Endothelial cell of umbilical vein (primary cell): ENCODE measurements around the gene CPNE2. TPM values are rescaled to one million over a fixed set of nuclear protein-coding genes. Genes with fewer than 3 reads are reported as not detected.
"Not testable (repeated sequence)": the region's sequence is repeated elsewhere in the genome, so short reads cannot be mapped to it uniquely, and the experiment has no call there.

Source experiments
- BruUV-seq: library from RNA; stranded (reverse); fragments of 400-500 nt; replicated peaks from 2 replicates; lab custom pipeline; 2021; lab: Mats Ljungman, UMichigan
- CTCF ChIA-PET: fragments of 300-600, 350-600 bp; sonication (Branson Sonifier 250); formaldehyde crosslinking; loops from one replicate; lab custom pipeline; 2021; ENCODE audit warnings: antibody characterized with exemption, inconsistent platforms; lab: Charles Lee
- POLR2A ChIA-PET: fragments of 300-600, 350-600 bp; sonication (Branson Sonifier 250); formaldehyde crosslinking; loops from one replicate; lab custom pipeline; 2021; ENCODE audit warnings: antibody characterized with exemption, inconsistent platforms; lab: Charles Lee
- DNase-seq: peaks from one replicate; pipeline ENCODE4 v3.0.0-alpha.2; 2011; ENCODE audit warnings: low read depth, low spot score
- FAIRE-seq: peaks from 2 replicates; lab custom pipeline; 2011; peaks lifted over from hg19 to GRCh38; lab: Jason Lieb, UNC
- H2AFZ ChIP-seq: 2 replicates; pipeline ENCODE4 v1.6.0; 2012; ENCODE audit warnings: low read depth, low read length, control low read depth, inconsistent platforms
- H3K27ac ChIP-seq: 2 replicates; pipeline ENCODE4 v1.5.1; 2011; ENCODE audit warnings: low read depth, mild to moderate bottlenecking, control low read depth, low read length, moderate library complexity; ENCODE audit not compliant: insufficient read depth
- H3K27me3 ChIP-seq, 2 experiments: 2 replicates each; pipeline versions ENCODE4 v1.6.0 to v1.6.1; 2011; ENCODE audit warnings: low read length in 2 of 2, mixed read lengths in 1 of 2; ENCODE audit not compliant: control insufficient read depth in 2 of 2, insufficient read depth in 2 of 2
- H3K36me3 ChIP-seq, 2 experiments: 2 replicates in 1 of 2; 3 replicates in 1 of 2; pipeline ENCODE4 v1.5.1; 2011; ENCODE audit warnings: low read length in 2 of 2, mild to moderate bottlenecking in 1 of 2, moderate library complexity in 1 of 2; ENCODE audit not compliant: control insufficient read depth in 2 of 2, insufficient read depth in 2 of 2; ENCODE audit errors: extremely low read depth in 1 of 2
- H3K4me1 ChIP-seq: 3 replicates; pipeline ENCODE4 v1.5.1; 2011; ENCODE audit warnings: mild to moderate bottlenecking, low read length; ENCODE audit not compliant: control insufficient read depth, insufficient read depth; ENCODE audit errors: extremely low read depth
- H3K4me2 ChIP-seq: 2 replicates; pipeline ENCODE4 v1.6.1; 2011; ENCODE audit warnings: low read length, control low read depth, mixed read lengths; ENCODE audit not compliant: insufficient read depth
- H3K4me3 ChIP-seq, 3 experiments: fragments of 200-600 bp in 1 of 3; sonication (generic), shearing (Covaris generic) in 1 of 3; replicated peaks in 1 of 3; 2 replicates each; pipeline ENCODE4 v1.5.1; 2011 to 2016; ENCODE audit warnings: control low read depth in 3 of 3, low read length in 3 of 3, mild to moderate bottlenecking in 2 of 3, inconsistent platforms in 1 of 3, low read depth in 1 of 3, moderate library complexity in 1 of 3; ENCODE audit not compliant: insufficient read depth in 1 of 3
- H3K79me2 ChIP-seq: 2 replicates; pipeline ENCODE4 v1.6.0; 2012; ENCODE audit warnings: low read length, inconsistent platforms; ENCODE audit not compliant: control insufficient read depth, insufficient read depth
- H3K9ac ChIP-seq: replicated peaks from 2 replicates; pipeline ENCODE3; 2011; ENCODE audit warnings: low read length, control low read depth; ENCODE audit not compliant: insufficient read depth; ENCODE audit errors: extremely low read depth
- H3K9me1 ChIP-seq: replicated peaks from 3 replicates; pipeline ENCODE4 v1.6.0; 2011; ENCODE audit warnings: mild to moderate bottlenecking, low read length; ENCODE audit not compliant: control insufficient read depth, insufficient read depth; ENCODE audit errors: extremely low read depth
- H3K9me3 ChIP-seq: replicated peaks from 2 replicates; pipeline ENCODE4 v1.5.1; 2012; ENCODE audit warnings: low read length, inconsistent platforms; ENCODE audit not compliant: control insufficient read depth, insufficient read depth
- H4K20me1 ChIP-seq: replicated peaks from 2 replicates; pipeline ENCODE3; 2011; ENCODE audit warnings: mild to moderate bottlenecking, low read length; ENCODE audit not compliant: control insufficient read depth, insufficient read depth; ENCODE audit errors: extremely low read depth
- CTCF ChIP-seq, 2 donors: IDR thresholded peaks; 1 replicate in 1 of 2; 2 replicates in 1 of 2; pipeline ENCODE4 v1.5.1; 2011; ENCODE audit warnings: low read length in 2 of 2, mild to moderate bottlenecking in 2 of 2, moderate library complexity in 2 of 2, control low read depth in 1 of 2, inconsistent platforms in 1 of 2, low read depth in 1 of 2; ENCODE audit not compliant: insufficient read depth in 1 of 2; ENCODE audit errors: extremely low read depth in 1 of 2
- EZH2 ChIP-seq: IDR thresholded peaks from 2 replicates; pipeline ENCODE4 v1.6.1; 2012; ENCODE audit warnings: borderline replicate concordance, low read depth, mild to moderate bottlenecking, moderate library complexity, low read length, inconsistent platforms; ENCODE audit not compliant: severe bottlenecking
- FOS ChIP-seq: IDR thresholded peaks from 2 replicates; pipeline ENCODE4 v1.6.1; 2011; ENCODE audit warnings: mild to moderate bottlenecking, low read length, moderate library complexity, borderline replicate concordance; ENCODE audit not compliant: insufficient read depth
- GATA2 ChIP-seq: IDR thresholded peaks from 2 replicates; pipeline ENCODE4 v1.7.0; 2011; ENCODE audit warnings: low read depth, mild to moderate bottlenecking, moderate library complexity, mixed read lengths, low read length; ENCODE audit not compliant: insufficient read length, insufficient read depth
- JUN ChIP-seq: IDR thresholded peaks from 2 replicates; pipeline ENCODE4 v1.6.1; 2011; ENCODE audit warnings: borderline replicate concordance, low read depth; ENCODE audit not compliant: insufficient read length, insufficient read depth
- MYC ChIP-seq: IDR thresholded peaks from one replicate; pipeline ENCODE4 v1.6.1; 2011; ENCODE audit warnings: mild to moderate bottlenecking, low read depth, low read length
- POLR2A ChIP-seq: IDR thresholded peaks from 2 replicates; pipeline ENCODE4 v1.6.1; 2012; ENCODE audit warnings: low read depth, mild to moderate bottlenecking, control low read depth, low read length
- POLR2AphosphoS5 ChIP-seq: IDR thresholded peaks from 2 replicates; pipeline ENCODE4 v1.6.1; 2012; ENCODE audit warnings: low read depth, mild to moderate bottlenecking, control low read depth, low read length, moderate library complexity; ENCODE audit not compliant: insufficient read depth
- dilution Hi-C: fragments of 300-500 bp; cut with MboI; formaldehyde crosslinking; loops from one replicate; pipeline ENCODE4 v1.15.0; 2019; ENCODE audit warnings: low sequenced_read_pairs; ENCODE audit not compliant: extremely low pct_ligation_motif_present
- intact Hi-C: fragments of 100-400 bp; cut with micrococcal nuclease; formaldehyde crosslinking; loops from one replicate; pipeline ENCODE4 v1.10.0; 2022
- polyA plus RNA-seq, 4 experiments: library from polyadenylated mRNA; depleted of rRNA in 3 of 4; stranded (reverse) in 3 of 4; unstranded in 1 of 4; fragments of >200 nt; gene quantifications; 2 replicates each; pipeline versions ENCODE4 v1.2.1 to v1.2.3, GENCODE V29; 2011 to 2012; ENCODE audit warnings: missing spikeins in 1 of 4
- total RNA-seq: library from RNA; stranded (reverse); gene quantifications from 2 replicates; pipeline ENCODE4 v1.2.3, GENCODE V29; 2021
- TF ChIP-seq, protein P1 (sequence below): IDR thresholded peaks from 2 replicates; pipeline ENCODE4 v1.6.1; 2011; ENCODE audit not compliant: insufficient read depth, insufficient read length

Gene CPNE2
- total and polyA plus RNA-seq, 2 donors (not counting 3 experiments of a cell fraction or from before 2014, with no cell fraction given) = 91.9 to 187 TPM

- Histone ChIP-seq H4K20me1 (no peaks in the 10 kb centered on the region), H3K9me3 (no peaks in the 10 kb centered on the region), H3K4me1 (peaks cover 55% of the 10 kb centered on the region), H2AFZ (no peak overlapping the region), H3K27me3 (no peaks in the 10 kb centered on the region), H3K27ac (no peak overlapping the region), H3K9me1 (no peaks in the 10 kb centered on the region), H3K36me3 (peaks cover 0 to 3% of the 10 kb centered on the region in 2 experiments), H3K4me3 (no peak overlapping the region), H3K4me2 (no peak overlapping the region), H3K79me2 (peaks cover 92% of the 10 kb centered on the region), H3K9ac (no peak overlapping the region)
- intact Hi-C loops = loop anchor here (5.0 kb wide), 2 partner anchors 94 to 229 kb away; partner anchors contain the start of gene PLLP
- ChIA-PET POLR2A (no interaction called here), CTCF (no interaction called here)
- DNase-seq = no peak
- no peak for FAIRE-seq
- no peak for TF ChIP-seq POLR2AphosphoS5
- TF ChIP-seq JUN = no peak
- no peak for TF ChIP-seq EZH2
- no peak for TF ChIP-seq GATA2
- TF ChIP-seq POLR2A = no peak
- no peak for TF ChIP-seq CTCF (IDR thresholded peaks at IDR 0.05; ENCODE audit: extremely low read depth in 1 of 2, insufficient read depth in 1 of 2, low read depth in 1 of 2, low read length in 2 of 2)
- TF ChIP-seq, protein P1, sequence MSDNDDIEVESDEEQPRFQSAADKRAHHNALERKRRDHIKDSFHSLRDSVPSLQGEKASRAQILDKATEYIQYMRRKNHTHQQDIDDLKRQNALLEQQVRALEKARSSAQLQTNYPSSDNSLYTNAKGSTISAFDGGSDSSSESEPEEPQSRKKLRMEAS = no peak
- no peak for TF ChIP-seq FOS
- no peak for TF ChIP-seq MYC
- dilution Hi-C loops = no loop called here
- BruUV-seq = no TSS peak
Observed at GRCh38 chr16:57188711-57189002, 96.3 kb downstream of the CPNE2 start.

DNA sequence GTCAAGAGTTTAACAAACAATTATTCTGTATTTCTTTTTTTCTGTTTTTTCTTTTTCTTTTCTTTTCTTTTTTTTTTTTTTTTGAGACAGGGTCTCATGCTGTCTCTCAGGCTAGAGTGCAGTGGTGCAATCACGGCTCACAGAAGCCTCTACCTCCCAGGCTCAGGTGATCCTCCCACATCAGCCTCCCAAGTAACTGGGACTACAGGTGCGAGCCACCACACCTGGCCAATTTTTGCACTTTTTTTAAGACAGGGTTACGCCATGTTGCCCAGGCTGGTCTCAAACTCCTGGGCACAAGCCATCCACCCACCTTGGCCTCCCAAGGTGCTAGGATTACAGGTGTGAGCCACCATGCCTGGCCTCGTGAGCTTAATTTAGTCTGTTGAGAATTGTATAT lies 97.1 kb downstream of the CPNE2 start:
- intact Hi-C loops = loop anchor here (5.0 kb wide), 2 partner anchors 93 to 228 kb away; partner anchors contain the start of gene PLLP
- H3K27ac ChIP-seq, H3K4me2 ChIP-seq, H3K9me1 ChIP-seq, H3K9ac ChIP-seq, H3K36me3 ChIP-seq, FAIRE-seq, DNase-seq, dilution Hi-C loops, H3K27me3 ChIP-seq, H3K4me3 ChIP-seq, BruUV-seq, H3K9me3 ChIP-seq, H4K20me1 ChIP-seq, H2AFZ ChIP-seq, POLR2A ChIA-PET: not testable (repeated sequence)
- Histone ChIP-seq H3K4me1 (peaks cover 58% of the 10 kb centered on the region), H3K79me2 (peaks cover 86% of the 10 kb centered on the region)
- CTCF ChIA-PET = interaction anchor here (1.1 to 1.6 kb wide), 2 partner anchors 52 to 98 kb away, joined by 3 read pairs; no protein-coding TSS in a partner anchor
